RKO (cell line): ENCODE measurements around the gene JCAD.

Experiments used
- DNase-seq: peaks from one replicate; pipeline ENCODE4 v3.0.0-alpha.2; 2016; ENCODE audit warnings: low spot score

Gene JCAD

DNA sequence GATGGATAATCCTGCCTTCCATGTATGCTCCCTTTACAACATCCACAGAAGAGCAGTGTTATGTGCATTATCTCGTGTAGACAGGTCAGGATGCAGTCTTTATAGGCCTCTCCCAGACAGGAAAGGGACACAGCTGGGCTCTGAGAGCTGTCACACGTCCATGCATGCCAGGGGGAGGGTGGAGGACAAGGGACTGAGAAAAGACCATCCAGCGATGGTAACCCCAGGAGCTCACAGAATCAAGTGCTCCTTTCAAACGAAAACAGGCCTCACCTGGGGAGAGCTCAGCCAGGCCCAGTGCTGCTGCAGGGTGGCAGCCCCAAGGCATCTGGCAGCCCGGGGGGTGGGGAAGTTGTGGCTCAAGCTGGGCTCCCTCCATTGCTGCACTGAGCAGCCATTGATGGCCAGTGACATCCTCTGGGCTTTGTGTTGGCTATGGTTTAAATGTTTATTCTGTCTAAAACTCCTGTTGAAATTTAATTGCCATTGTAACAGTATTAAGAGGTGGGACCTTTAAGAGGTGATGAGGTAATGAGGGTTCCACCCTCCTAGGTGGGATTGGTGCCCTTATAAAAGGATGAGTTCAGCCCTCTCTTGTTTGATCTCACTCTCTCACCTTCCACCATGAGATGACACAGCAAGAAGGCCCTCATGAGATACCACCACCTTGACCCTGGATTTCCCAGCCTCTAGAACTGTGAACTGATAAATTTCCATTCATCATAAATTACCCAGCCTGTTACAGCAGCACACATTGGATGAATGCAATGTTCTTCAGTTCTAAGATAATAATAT lies 15.7 kb downstream of the JCAD start:
- no peak for DNase-seq

DNA sequence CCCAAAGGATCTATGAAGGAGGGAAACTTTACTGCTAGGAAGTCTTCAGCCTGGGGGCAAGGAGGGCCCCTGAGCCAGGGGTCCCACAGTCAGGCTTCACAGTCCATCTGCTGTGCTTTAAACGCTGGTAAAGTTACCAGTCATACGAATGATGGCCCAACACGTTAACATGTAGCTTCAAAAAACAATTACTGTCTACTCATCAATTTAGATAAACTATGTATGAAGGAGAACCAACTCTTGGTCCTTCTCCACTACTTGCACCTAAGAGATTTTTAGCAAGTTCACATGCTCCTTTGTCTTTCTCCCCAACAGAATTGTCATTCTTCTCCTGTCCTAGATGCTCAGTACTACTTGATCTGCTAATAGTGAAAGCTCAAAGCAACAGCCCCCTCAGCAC lies 16.6 kb downstream of the JCAD start:
- no peak for DNase-seq

DNA sequence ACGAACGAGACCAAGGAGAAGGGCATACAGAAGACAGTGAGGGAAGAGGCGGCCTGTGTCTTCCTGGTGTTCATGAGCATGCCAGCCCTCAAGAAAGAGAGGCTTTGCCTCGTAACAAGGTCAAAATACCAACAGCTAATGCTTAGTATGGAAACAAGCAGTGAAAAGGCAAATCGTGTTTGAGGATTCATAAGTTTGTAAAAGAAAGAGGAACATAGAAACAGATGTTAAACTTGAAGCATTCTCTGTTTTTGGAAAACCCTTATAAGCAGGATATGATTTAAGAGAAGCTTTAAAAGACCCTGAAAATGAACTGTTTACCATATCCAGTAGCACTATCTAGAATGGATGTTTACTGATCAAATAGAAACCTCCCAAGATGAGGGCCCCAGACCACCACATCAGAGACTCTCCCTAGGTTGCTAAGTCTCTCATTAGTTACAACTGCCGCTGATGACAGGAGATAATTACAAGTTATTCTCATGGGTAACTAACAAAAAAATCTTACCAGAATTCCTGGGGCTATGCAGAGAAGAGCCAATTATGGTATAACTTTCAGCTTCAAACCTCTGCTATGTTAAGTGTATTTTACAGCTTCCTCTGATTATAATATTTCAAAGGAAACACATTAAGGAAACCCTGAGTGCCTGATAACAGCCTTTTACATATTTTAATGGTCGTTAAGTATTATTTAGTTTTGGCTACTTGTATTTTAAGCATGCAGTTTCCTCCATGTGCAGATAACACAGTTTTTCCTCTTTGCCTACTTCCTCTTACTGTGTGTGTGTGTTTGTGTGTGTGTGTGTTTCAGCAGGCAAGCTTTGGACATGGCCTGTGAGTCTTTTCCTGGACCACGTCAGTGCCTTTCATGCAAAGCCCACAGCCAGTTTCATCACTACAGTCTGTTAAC lies 17.9 kb downstream of the JCAD start:
- no peak for DNase-seq

DNA sequence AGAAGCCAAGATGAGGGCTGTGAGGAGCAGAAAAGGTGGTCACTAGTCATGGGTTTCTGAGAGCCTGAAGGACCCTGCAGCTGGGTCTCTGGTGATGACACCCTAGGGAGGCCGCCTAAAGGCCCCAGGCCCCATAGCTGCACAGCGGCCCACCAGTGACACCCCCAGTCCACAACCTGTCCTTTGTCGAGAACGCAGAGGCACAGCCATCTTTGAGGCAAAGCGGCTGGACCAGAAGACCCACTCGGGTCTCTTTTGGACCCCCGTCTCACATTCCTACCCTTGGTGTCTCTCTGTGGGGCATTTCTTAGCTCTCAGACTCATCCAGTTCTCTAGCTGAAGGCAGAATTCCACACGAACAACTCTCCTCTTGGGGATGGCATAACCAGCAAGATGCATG lies 18.8 kb downstream of the JCAD start:
- DNase-seq: no peak

DNA sequence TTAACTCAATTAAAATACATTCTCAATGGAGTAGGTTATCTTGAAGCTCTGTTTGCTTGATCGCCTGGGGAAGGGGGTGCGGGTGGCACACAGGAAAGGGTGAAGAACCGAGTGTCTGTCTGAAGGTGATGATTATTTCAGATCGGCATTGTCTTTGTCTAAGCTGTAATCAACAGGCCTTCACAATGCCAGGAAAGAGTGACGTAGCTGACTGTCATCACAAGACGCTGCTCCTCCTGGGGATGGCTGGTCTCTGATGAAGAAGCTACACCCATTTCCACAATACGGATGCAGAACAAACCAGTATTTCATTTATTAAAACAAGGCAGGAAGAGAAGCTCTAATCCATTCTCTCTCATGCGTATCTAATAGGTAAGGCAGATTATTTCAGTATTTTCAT lies 19.4 kb downstream of the JCAD start:
- DNase-seq: no peak

DNA sequence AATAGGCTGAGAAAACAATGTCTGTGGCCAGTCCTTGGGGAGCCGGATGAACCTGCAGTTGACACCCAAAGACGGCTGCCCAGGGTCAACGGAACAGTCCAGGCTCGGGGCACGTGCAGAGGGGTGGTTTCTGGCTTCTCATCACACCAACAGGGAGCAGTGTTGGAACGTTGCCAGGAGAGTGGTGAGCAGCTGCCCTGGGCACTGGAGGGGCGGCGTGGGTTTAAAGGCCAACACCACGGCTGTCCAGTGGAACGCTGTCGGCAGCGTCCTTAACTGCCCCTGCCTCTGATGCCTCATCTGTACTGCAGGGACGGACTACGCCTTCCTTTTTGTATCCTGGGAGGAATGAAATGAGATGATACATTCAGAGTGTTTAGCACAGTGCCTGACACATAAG lies 19.8 kb downstream of the JCAD start:
- DNase-seq: no peak

DNA sequence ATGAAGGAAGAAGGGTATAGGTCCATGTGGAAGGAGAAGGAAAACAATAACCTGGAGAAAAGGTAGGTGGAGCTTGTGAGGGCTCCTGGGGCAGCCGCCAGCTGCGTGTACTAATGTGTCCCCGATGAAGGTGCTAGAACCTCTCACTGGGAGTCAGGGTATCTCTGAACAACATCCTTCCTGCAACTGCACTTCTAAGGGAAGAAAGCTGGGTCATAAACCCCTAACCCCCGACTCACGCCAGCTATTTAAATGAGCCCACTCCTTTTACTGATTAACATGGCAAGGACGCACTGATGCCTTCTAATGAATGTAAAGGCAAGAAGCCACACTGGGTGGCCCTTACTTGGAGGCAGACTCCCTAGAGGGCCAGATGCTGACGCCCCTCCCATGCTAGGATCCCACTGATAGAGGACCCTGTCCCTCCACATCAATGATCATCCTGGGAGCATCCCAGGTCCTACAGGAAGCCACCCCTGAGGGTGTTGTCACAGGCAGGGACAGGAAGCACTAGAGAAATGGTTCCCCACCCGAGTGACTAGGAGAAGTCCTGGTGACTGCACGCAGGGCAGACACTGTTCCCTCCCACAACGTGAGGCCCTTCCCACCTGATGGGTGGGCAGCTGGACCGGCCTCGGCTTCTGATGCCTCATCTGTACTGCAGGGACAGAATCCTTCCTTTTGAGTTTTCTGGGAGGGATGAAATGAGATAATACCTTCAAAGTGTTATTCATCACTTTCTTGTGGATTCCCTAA lies 20.4 kb downstream of the JCAD start:
- DNase-seq: no peak

DNA sequence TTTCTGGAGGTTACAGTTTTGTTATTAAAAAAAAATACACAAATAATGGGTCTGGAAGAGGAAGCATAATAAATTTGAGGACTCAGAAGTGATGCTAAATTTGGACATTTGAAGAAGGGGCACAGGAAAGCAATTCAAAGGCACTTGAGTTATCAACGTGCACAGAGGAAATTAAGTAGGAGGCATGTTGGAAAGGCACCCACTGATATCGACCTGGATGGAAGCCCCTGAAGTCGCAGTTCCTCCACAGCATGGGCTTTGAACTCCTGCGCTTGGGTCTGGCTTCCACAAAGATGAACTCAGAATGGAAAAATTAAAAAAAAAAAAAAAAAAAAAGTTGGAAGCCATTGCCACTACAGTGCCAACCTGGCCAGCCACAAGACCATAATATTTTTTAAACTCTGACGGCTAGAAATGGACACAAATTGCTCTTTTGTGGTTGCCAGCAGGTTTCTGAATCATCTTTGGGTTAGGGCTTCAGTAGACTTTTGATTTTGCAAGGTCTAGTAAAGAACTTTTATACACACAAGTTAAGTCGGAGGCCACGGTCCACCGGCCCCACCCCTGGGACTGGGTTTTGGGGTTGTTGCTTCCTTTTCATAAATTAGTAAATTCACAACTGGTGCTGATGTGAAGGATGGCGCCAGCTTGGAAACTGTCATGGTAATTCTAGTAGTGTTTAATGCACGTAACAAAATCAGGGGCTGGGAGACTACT lies 21.6 kb downstream of the JCAD start:
- no peak for DNase-seq

DNA sequence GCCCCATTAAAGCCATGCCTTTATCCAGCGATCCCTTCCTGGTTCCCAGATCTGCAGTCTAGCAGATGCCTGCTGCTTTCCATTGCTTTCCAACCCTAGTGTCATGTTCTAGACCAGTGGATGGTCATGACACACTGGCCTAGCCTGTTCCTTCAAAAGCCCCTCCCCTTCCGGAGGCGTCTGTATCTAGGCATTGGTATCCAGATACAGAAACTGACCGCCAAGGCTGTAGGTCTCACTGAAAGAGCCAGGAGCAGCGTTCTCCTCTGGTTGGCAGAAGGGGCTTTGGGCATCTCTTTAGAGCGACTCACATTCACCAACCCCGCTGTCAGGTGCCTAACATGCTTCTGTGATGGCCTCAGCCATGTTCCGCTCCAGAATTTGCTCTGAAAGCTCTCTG lies 22.6 kb downstream of the JCAD start:
- no peak for DNase-seq

DNA sequence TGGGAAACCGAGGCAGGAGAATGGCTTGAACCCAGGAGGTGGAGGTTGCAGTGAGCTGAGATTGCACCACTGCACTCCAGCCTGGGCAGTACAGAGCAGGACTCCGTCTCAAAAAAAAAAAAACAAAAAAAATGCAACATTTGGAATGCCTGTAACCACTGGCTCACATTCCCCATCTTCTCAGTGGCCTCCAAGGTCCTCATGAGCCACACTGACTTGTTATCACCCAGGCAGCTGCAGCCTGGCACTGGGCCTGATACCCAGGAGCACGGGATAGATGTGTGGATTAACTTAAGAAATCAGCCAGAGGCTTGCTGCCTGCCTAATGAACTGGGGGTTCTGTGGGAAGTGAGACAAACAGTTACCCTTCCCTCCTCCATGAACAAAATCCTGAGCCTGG lies 23.0 kb downstream of the JCAD start:
- DNase-seq: no peak

DNA sequence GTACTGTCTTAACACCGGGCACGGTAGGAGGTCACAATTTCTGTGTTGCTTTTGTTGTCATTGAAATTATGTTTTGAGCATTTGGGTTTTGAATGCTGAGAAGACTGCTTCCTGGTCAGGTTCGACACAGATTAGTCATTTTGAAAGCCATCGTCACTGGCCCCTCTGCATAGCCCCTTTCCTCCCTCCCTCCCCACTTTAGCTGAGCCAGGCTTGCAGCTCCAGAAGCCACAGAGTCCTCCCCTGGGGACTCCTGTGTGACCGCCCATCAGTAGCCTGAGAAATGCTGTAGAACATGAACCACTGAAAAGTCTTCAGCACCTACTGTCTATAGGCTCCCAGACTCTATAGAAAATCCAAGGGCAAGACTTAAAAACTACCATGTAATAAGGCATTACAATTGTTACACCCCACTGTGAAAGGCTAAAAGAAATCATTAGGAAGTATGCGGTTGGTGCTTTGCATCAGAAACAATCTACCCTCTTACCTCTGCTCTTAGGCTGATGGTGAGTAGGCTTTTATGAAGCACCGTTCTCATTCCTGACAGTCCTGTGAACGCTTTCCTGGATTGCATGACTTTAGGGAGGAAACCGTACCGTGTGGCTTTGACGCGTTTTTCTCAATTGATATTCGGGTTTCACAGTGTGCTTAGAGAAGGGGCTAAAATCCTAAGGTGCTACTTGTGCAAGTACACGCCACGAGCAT lies 24.8 kb downstream of the JCAD start:
- DNase-seq: no peak

DNA sequence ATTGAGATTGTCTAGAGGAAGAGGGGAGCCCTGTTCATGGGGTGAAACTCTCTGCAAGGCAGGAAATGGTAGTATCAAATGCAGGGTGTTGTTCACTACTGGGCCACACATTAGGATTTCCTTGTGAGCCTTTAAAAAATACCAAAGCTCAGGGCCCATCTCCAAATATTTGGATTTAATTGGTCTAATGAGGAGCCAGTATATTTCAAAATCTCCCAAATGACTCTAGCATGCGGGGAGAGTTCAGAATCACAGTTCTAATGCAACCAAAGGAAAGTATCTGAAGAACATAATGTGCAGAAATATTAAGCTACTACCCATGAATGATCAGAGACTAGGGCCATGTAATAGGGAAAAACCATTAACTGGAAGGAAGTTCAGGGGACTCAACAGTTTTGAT lies 27.3 kb downstream of the JCAD start:
- DNase-seq: no peak

DNA sequence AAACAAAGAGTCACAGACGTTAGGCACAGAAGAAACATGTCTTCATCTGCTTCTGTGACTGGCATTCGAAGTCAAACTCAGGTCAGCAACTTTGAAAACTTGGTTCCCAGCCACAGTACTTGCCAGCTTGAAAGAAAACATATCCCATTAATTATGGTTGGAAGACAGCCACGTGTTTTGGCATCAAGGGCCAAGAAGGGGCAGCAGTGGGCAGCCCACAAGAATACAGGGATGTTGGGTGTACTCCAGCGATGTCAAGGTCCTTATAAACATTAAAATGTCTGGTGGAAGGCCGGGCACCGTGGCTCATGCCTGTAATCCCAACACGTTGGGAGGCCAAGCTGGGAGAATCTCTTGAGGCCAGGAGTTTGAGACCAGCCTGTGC lies 29.5 kb downstream of the JCAD start:
- DNase-seq: no peak

DNA sequence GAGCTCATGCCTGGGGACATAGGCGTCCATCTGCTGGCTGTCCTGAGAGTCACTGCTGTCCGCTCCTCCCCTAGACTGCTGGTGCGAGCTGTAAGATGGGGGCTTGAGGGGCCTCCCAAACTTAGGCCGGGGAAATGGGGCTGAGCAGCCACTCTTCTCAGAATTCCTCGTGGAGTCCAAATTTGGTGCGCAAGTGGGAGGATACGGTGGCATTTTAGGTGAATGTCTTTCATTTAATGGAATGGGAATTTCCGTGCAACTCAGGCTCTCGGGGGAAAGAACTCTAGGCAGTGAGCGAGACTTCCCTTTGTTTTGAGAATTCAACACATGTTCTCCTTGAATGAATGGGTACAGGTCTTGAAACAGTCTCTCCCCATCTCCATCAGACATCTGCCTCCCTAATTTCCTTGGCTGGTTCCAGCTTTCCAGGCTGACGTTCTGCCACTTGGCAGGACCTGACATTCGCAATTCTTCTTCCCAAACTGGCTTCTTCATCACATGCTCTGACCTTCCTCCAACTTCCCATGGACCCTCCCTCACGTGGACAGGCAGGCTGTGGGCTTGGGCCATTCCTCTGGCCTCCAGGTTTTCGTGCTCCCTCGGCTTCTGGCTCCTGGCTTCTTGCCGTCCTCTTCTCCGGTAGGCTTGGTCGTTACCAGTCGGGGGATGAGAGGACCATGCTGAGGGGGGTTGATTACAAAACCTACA lies 30.1 kb downstream of the JCAD start:
- DNase-seq: no peak

DNA sequence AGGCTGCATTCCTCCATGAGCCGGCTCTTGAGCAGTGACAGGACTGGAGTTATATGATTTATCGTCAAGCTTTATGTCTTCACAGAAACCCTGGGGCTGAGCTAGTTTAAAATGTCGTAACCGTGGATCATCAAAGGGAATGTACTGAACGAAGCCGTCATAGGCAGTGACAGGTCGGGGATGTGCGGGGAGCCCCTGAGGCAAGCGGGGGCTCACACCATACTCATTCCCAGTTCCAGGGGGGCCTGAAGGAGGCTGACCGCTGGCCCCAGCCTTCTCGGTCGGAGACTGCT lies 30.7 kb downstream of the JCAD start:
- DNase-seq: no peak

DNA sequence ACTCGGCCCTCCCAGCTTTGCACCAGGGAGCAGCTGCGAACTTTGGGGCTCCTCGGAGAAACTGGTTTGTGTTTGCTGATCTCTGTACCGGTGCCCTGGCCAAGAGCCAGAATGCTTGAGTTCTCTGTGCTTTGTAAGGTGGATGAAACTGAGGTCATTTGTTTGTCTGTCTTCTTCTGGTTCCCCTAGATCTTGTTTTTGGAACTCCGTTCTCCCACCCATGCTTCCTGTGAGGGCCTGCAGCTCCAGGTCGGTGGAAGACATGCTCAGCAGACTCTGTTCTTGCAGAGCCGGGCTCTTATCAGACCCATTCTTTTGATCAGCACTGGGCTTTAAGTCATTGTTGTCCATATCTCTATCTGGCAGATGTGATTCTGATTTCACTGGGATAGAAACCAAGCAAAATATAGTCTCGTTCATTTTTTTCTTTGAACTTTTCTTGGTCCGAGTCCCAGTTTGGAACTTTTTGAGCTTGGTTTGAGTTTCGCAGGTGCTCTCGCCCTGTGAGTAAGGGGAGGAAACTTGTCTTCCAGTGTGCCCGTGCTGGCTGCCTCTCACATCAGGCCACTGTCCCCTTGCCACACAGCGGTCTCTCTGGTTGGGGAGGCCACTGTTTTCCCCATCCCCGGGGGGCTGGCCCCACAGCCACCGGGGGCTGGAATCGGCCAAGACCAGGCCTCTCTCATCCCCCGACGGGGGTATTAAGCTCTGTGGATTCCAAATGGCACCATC lies 31.2 kb downstream of the JCAD start:
- DNase-seq: no peak

DNA sequence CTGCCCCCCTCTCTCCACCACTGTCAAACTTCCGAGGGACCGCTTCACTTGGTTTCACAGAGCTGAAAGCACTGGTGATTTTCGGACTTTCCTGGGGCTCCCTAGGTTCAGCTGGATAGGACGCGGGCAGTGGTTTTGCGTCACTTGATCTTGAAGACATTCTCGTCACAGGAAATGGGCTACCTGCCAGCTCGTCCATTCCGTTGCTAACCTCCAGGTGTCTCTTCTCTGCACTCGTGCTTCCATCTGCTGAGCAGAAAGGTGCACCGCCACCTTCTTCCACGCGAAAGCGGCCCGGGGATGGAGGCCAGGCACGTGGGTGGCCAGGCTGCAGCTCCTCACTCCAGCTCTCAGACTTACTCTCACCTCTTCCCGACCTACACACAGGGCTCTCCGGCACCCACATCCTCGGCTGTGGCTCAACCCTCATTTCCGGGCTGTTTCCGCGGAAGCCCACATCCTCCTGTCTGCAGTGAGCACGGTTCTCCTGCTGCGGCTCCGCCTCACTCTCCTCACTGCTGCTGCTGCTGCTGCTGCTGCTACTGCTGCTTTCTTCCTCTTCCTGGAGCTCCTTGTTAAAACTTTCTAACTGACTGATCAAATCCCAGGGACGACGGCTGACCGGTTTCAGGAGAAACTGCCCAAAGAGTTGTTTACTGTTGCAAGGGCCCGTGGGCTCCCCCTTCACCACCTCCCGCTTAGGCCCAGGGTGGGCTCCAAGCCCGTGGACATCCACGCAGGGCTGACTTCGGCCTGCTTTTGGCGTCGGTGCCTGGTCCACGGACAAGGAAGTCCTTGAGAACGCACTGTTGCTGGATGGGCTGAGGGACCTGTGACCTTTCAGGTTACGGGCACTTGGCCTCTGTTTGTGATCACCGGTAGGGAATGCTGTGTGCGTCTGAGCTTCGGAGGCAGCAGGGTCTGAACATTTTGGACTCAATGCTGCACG lies 32.1 kb downstream of the JCAD start:
- DNase-seq: no peak

DNA sequence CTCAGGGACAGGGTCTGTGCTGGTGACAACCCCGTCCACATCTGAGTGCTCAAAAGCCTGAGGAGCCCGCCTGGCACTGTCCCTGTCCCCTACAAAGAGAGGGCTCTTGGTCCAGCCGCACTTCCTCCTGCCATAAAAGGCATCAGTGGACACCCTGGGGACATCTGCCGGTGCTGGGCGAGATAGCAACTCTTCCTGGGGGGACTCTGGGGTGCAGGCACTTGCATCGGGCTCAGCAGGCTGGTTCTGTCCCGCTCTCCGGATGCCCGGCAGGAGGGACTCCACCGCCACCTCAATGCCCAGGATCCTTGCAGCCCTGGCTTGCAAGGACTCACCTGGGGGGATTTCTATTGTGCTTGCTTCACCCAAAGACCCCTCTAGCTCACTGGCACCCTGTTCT lies 32.8 kb downstream of the JCAD start:
- no peak for DNase-seq

DNA sequence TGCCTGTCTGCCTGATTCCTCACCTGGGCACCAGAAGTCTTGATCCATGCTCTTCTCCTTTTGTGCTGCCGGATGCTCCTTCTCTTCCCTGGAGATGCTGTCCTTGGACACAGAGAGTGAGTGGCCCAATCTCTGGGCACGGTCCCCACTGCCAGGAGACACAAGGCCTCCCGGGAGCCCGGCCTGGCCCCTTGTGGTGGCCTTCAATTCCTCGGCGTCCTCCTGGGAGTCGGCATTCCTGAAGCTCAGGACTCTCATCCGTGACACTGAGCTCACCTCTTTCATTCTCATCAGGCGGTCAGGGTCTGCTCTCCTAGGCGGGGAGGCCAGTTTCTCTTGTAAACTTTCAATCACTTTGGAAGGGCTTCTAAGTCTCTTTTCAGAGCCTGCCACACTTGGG lies 33.3 kb downstream of the JCAD start:
- DNase-seq: no peak
